ENCODE data around the gene PRX. TPM values are rescaled to one million over a fixed set of nuclear protein-coding genes. Genes with fewer than 3 reads are reported as not detected.

The PRX gene
- total and polyA plus RNA-seq, 9 of the 15 experiments (the other 6 are each of a cell fraction or from before 2014, with no cell fraction given): 0.65 to 3.5 (median 1.7) TPM; not detected in 2

DNA sequence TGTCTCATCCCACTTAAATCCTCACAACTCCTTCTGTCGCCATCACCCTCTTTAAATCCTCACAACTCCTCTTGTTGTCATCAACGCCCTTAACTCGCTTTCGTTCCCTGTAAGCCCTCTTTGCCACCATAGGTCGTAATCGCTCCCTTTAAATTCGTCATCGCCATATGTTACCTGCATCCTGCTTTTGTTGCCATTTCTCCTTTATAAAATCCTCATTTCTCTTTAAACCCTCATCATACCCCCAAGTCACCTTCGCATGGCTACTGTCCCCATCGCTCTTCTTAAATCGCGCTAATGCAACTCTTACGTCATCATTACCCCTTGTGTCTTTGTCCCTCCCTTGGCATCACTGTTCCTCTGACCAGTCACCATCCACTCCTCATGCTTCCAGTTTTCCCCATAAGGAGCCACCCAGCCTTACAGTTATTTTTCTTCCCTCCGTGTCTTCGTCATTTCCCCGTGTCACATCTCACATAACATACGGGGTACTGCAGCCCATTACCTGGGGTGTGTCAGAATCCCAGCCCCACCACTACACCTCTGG lies 64.1 kb downstream of the PRX start:
- Histone ChIP-seq H3K27me3 (ENCODE audit: control insufficient read depth in 2 of 2, insufficient read depth in 2 of 2, low read length in 2 of 2) (no peaks in the 10 kb centered on the region), H3K27ac (ENCODE audit: extremely low read depth, low read depth, low read length) (peak overlapping the region; percentile 74), H3K9me3 (replicated peaks; ENCODE audit: control insufficient read depth, insufficient read depth, low read depth, low read length) (no peaks in the 10 kb centered on the region), H3K4me2 (ENCODE audit: insufficient read depth, low read length) (peak overlapping the region; percentile 99), H3K79me2 (ENCODE audit: control insufficient read depth, insufficient read depth, low read length) (peaks cover 37% of the 10 kb centered on the region), H3K9me1 (ENCODE audit: control insufficient read depth, insufficient read depth, low read length) (no peaks in the 10 kb centered on the region), H3K4me3 (peak overlapping the region; percentile 70), H4K20me1 (replicated peaks; ENCODE audit: control insufficient read depth, insufficient read depth, low read length) (no peaks in the 10 kb centered on the region; the same call in 1 of the 2 replicates), H3K36me3 (ENCODE audit: control insufficient read depth, insufficient read depth, low read length) (peaks cover 15% of the 10 kb centered on the region; the same call in 2 of the 3 replicates), H3K4me1 (replicated peaks in 1 of 2; ENCODE audit: control insufficient read depth in 2 of 2, insufficient read depth in 2 of 2, low read length in 2 of 2) (peaks cover 7 to 9% of the 10 kb centered on the region in 2 experiments; a peak in 3 of 5 replicates), H3K9ac (ENCODE audit: insufficient read depth in 1 of 2, low read depth in 2 of 2, low read length in 2 of 2) (peak overlapping the region; percentile 87 to 93), H2AFZ (ENCODE audit: low read depth, low read length) (peak overlapping the region; percentile 92)
- intact Hi-C loops (cut with micrococcal nuclease) (loop anchor here (5.0 kb wide), 1 partner anchor 93 kb away; the partner anchor contains the start of gene SERTAD3), in situ Hi-C loops (cut with MboI) (no loop called here)
- BruUV-seq (replicated peaks): TSS peak; percentile 73
- WGBS (ENCODE audit: insufficient coverage, low coverage, missing lambda C conversion rate): 0% methylated on average over 17 of the region's 17 CpGs
- DNase-seq (ENCODE audit: extremely low read depth in 1 of 4, low spot score in 3 of 4) (peak; percentile 33 to 52 (median 46)), ATAC-seq (no peak; the same call in 2 of the 3 replicates), FAIRE-seq (peak; percentile 40)
- POLR2A ChIA-PET: interaction anchor here (1.0 to 1.2 kb wide), 2 partner anchors 15 to 27 kb away, joined by 3 read pairs; no protein-coding TSS in a partner anchor
- CTCF ChIA-PET (ENCODE audit: low intra/inter-chr PET ratio): no interaction called here
- TF ChIP-seq THRAP3 (IDR thresholded peaks at IDR 0.05; ENCODE audit: borderline replicate concordance) (0 out of 2 replicates have a peak, but pooled peaks have one; percentile 66), EP400 (IDR thresholded peaks at IDR 0.05) (peak; percentile 64), CEBPB (tag; IDR thresholded peaks at IDR 0.05) (peak; percentile 82), GATAD2A (IDR thresholded peaks at IDR 0.05) (0 out of 2 replicates have a peak, but pooled peaks have one; percentile 48), ARID1B (IDR thresholded peaks at IDR 0.05) (peak; percentile 30; the same call in 1 of the 2 replicates), ZNF766 (CRISPR knock-in tag; conservative IDR thresholded peaks at IDR 0.05) (0 out of 2 replicates have a peak, but pooled peaks have one; percentile 32), HDAC1 (IDR thresholded peaks at IDR 0.05) (peak in 1 of 2 experiments; percentile 71; a peak in 2 of 4 replicates), CTBP1 (IDR thresholded peaks at IDR 0.05; ENCODE audit: borderline replicate concordance) (peak; percentile 10; the same call in 1 of the 2 replicates), CREM (IDR thresholded peaks at IDR 0.05; ENCODE audit: low read depth) (peak; percentile 78), SMARCE1 (IDR thresholded peaks at IDR 0.05) (peak; percentile 65), ARNT (IDR thresholded peaks at IDR 0.05) (0 out of 4 replicates have a peak, but pooled peaks of 1 of the 2 experiments have one; percentile 51)
- TF ChIP-seq, protein P1, sequence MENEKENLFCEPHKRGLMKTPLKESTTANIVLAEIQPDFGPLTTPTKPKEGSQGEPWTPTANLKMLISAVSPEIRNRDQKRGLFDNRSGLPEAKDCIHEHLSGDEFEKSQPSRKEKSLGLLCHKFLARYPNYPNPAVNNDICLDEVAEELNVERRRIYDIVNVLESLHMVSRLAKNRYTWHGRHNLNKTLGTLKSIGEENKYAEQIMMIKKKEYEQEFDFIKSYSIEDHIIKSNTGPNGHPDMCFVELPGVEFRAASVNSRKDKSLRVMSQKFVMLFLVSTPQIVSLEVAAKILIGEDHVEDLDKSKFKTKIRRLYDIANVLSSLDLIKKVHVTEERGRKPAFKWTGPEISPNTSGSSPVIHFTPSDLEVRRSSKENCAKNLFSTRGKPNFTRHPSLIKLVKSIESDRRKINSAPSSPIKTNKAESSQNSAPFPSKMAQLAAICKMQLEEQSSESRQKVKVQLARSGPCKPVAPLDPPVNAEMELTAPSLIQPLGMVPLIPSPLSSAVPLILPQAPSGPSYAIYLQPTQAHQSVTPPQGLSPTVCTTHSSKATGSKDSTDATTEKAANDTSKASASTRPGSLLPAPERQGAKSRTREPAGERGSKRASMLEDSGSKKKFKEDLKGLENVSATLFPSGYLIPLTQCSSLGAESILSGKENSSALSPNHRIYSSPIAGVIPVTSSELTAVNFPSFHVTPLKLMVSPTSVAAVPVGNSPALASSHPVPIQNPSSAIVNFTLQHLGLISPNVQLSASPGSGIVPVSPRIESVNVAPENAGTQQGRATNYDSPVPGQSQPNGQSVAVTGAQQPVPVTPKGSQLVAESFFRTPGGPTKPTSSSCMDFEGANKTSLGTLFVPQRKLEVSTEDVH (IDR thresholded peaks at IDR 0.05; ENCODE audit: low read depth, partially characterized antibody): peak; percentile 53
- TF ChIP-seq, protein P2, sequence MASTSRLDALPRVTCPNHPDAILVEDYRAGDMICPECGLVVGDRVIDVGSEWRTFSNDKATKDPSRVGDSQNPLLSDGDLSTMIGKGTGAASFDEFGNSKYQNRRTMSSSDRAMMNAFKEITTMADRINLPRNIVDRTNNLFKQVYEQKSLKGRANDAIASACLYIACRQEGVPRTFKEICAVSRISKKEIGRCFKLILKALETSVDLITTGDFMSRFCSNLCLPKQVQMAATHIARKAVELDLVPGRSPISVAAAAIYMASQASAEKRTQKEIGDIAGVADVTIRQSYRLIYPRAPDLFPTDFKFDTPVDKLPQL (IDR thresholded peaks at IDR 0.05; ENCODE audit: extremely low read depth, insufficient read length): no peak
